ENCODE data around the gene PARD3B. TPM values are rescaled to one million over a fixed set of nuclear protein-coding genes. Genes with fewer than 3 reads are reported as not detected.

Gene PARD3B
- total RNA-seq, 1 experiment from 2014 or later = 6.4 TPM

- no peak for TF ChIP-seq CTCF (conservative IDR thresholded peaks at IDR 0.05)
Observed at GRCh38 chr2:204744506-204744905, 199.2 kb downstream of the PARD3B start.

More at GRCh38 chr2:204744506-204744905, 199.2 kb downstream of the PARD3B start:
- Mint-ChIP-seq H3K4me3 (no peak overlapping the region), H3K36me3 (ENCODE audit: insufficient read depth in 1 of 3, low read depth in 3 of 3) (peaks cover 2 to 6% (median 5%) of the 10 kb centered on the region in 3 experiments; a peak in 3 of 7 replicates), H3K27ac (peak overlapping the region in 1 of 3 experiments; percentile 4; a peak in 1 of 7 replicates), H3K9me3 (peaks cover 5% of the 10 kb centered on the region in 2 experiments; a peak in 3 of 5 replicates), H3K4me1 (peaks cover 4 to 6% of the 10 kb centered on the region in 2 experiments; a peak in 2 of 4 replicates), H3K27me3 (ENCODE audit: low read depth) (no peaks in the 10 kb centered on the region)
- H2AFZ ChIP-seq (ENCODE audit: low read length) = no peak overlapping the region
- H3K27me3 ChIP-seq (ENCODE audit: insufficient read depth, low read length) = no peaks in the 10 kb centered on the region
- no peaks in the 10 kb centered on the region for H3K9me3 ChIP-seq (ENCODE audit: control insufficient read depth, low read depth, low read length)
- DNase-seq = no peak
- H4K8ac ChIP-seq (replicated peaks; ENCODE audit: insufficient read length, low read depth, low read length) = no peak overlapping the region
- H3K56ac ChIP-seq (ENCODE audit: insufficient read length, low read depth, low read length) = no peak overlapping the region
- no peak overlapping the region for H3K4ac ChIP-seq (ENCODE audit: low read depth, low read length)
- no peak overlapping the region for H3K23ac ChIP-seq (ENCODE audit: insufficient read length, low read depth, low read length)
- no peak overlapping the region for H2BK5ac ChIP-seq (ENCODE audit: insufficient read length, low read length)
- no peak overlapping the region for H2BK120ac ChIP-seq (ENCODE audit: low read depth, low read length, poor library complexity, severe bottlenecking)
- H4K20me1 ChIP-seq (ENCODE audit: control insufficient read depth, insufficient read depth, insufficient read length) = no peaks in the 10 kb centered on the region
- H3K79me1 ChIP-seq (ENCODE audit: insufficient read depth, low read depth, low read length, poor library complexity, severe bottlenecking) = no peaks in the 10 kb centered on the region
- no peak overlapping the region for H2BK20ac ChIP-seq (ENCODE audit: low read depth, low read length, poor library complexity, severe bottlenecking)
- H2BK12ac ChIP-seq (ENCODE audit: insufficient read length, low read depth, low read length) = no peak overlapping the region
- no peak overlapping the region for H3K14ac ChIP-seq (ENCODE audit: insufficient read depth, low read length)
- H3K9ac ChIP-seq (ENCODE audit: extremely low read depth, insufficient read length, low read length) = no peak overlapping the region
- no peak overlapping the region for H4K5ac ChIP-seq (ENCODE audit: insufficient read length, low read depth, low read length)
- no peak overlapping the region for H3K4me2 ChIP-seq (ENCODE audit: insufficient read depth, insufficient read length, low read length)
- no CpG with 5 or more reads among the region's 2 CpGs for whole genome bisulfite sequencing (ENCODE audit: extremely low coverage, insufficient read length, low lambda C conversion rate)
- no peaks in the 10 kb centered on the region for H3K4me1 ChIP-seq (ENCODE audit: insufficient read depth, low read length)
- H3K79me2 ChIP-seq (ENCODE audit: insufficient read depth, low read length) = no peaks in the 10 kb centered on the region
- no peak overlapping the region for H2BK15ac ChIP-seq (ENCODE audit: low read depth, low read length)
- H2AK5ac ChIP-seq (ENCODE audit: insufficient read length, low read length) = no peak overlapping the region
- no peaks in the 10 kb centered on the region for H3K23me2 ChIP-seq (ENCODE audit: insufficient read length, low read depth, low read length, poor library complexity, severe bottlenecking)
- H3T11ph ChIP-seq (ENCODE audit: low read length) = no peak overlapping the region
- no peak overlapping the region for H4K91ac ChIP-seq (ENCODE audit: insufficient read length, low read depth, low read length)
- H3K27ac ChIP-seq (ENCODE audit: insufficient read length, low read depth, low read length) = no peak overlapping the region
- H3K18ac ChIP-seq (ENCODE audit: insufficient read length, low read depth, low read length) = no peak overlapping the region

Data from H9 (cell line).